Liver (tissue), 9 donors: ENCODE data around the gene SLC35B1. TPM values are rescaled to one million over a fixed set of nuclear protein-coding genes. Genes with fewer than 3 reads are reported as not detected.

Experiments used
- DNase-seq: peaks from one replicate; pipeline ENCODE4 v3.0.0-alpha.2; 2017; ENCODE audit warnings: low spot score
- H3K27ac ChIP-seq, 2 donors: one replicate each; pipeline ENCODE4 v1.7.0; 2013; ENCODE audit warnings: inconsistent platforms in 2 of 2, low read length in 2 of 2, control low read depth in 1 of 2, low read depth in 1 of 2, mild to moderate bottlenecking in 1 of 2
- H3K27me3 ChIP-seq, 4 donors: one replicate each; pipeline versions ENCODE4 v1.6.1 to v1.7.0; 2013; ENCODE audit warnings: low read length in 3 of 4, inconsistent platforms in 1 of 4, mild to moderate bottlenecking in 1 of 4, moderate library complexity in 1 of 4; ENCODE audit not compliant: control insufficient read depth in 4 of 4, insufficient read depth in 4 of 4
- H3K36me3 ChIP-seq, 4 donors: one replicate each; pipeline versions ENCODE4 v1.6.1 to v1.7.0; 2013; ENCODE audit warnings: low read length in 3 of 4, mild to moderate bottlenecking in 3 of 4, low read depth in 1 of 4, moderate library complexity in 1 of 4; ENCODE audit not compliant: control insufficient read depth in 4 of 4, insufficient read depth in 3 of 4
- H3K4me1 ChIP-seq, 4 donors: one replicate each; pipeline versions ENCODE4 v1.6.1 to v1.7.0; 2013; ENCODE audit warnings: low read length in 3 of 4, mild to moderate bottlenecking in 3 of 4, moderate library complexity in 1 of 4; ENCODE audit not compliant: control insufficient read depth in 4 of 4, insufficient read depth in 4 of 4
- H3K4me3 ChIP-seq, 3 donors: one replicate each; pipeline versions ENCODE4 v1.6.1 to v1.7.0; 2013; ENCODE audit warnings: low read length in 3 of 3, control low read depth in 1 of 3, low read depth in 1 of 3, mild to moderate bottlenecking in 1 of 3
- H3K9ac ChIP-seq, 2 donors: one replicate each; pipeline ENCODE4 v1.7.0; 2013; ENCODE audit warnings: low read length in 2 of 2, mild to moderate bottlenecking in 2 of 2, moderate library complexity in 2 of 2, control low read depth in 1 of 2, low read depth in 1 of 2
- H3K9me3 ChIP-seq, 4 donors: one replicate each; pipeline versions ENCODE4 v1.6.1 to v1.7.0; 2013; ENCODE audit warnings: low read length in 3 of 4; ENCODE audit not compliant: control insufficient read depth in 4 of 4
- CTCF ChIP-seq: fragments of 150-350 bp; IDR thresholded peaks from 2 replicates; pipeline ENCODE4 v1.5.1; 2017; ENCODE audit warnings: improper control_type of control experiment, low read depth, low read length; ENCODE audit not compliant: missing input control
- FOXA1 ChIP-seq: IDR thresholded peaks from 2 replicates; pipeline ENCODE4 v1.6.1; 2016; ENCODE audit warnings: antibody characterized with exemption
- GABPA ChIP-seq, 2 donors: IDR thresholded peaks in 1 of 2; conservative IDR thresholded peaks in 1 of 2; 2 replicates each; pipeline ENCODE4 v1.6.1; 2016; ENCODE audit warnings: antibody characterized with exemption in 2 of 2, mild to moderate bottlenecking in 1 of 2, moderate library complexity in 1 of 2
- HNF4A ChIP-seq, 2 donors: conservative IDR thresholded peaks; 2 replicates each; pipeline ENCODE4 v1.6.1; 2016; ENCODE audit warnings: antibody characterized with exemption in 2 of 2, mild to moderate bottlenecking in 2 of 2
- HNF4G ChIP-seq: IDR thresholded peaks from 2 replicates; pipeline ENCODE4 v1.6.1; 2016; ENCODE audit warnings: antibody characterized with exemption
- MAX ChIP-seq: IDR thresholded peaks from 2 replicates; pipeline ENCODE4 v1.6.1; 2016; ENCODE audit warnings: antibody characterized with exemption
- NR2F2 ChIP-seq: IDR thresholded peaks from 2 replicates; pipeline ENCODE4 v1.6.1; 2016; ENCODE audit warnings: antibody characterized with exemption
- RAD21 ChIP-seq, 2 donors: IDR thresholded peaks; 2 replicates each; pipeline ENCODE4 v1.6.1; 2016; ENCODE audit warnings: antibody characterized with exemption in 2 of 2, mild to moderate bottlenecking in 2 of 2
- REST ChIP-seq: IDR thresholded peaks from 2 replicates; pipeline ENCODE4 v1.6.1; 2016; ENCODE audit warnings: antibody characterized with exemption, mild to moderate bottlenecking
- RXRA ChIP-seq, 2 donors: IDR thresholded peaks; 2 replicates each; pipeline ENCODE4 v1.6.1; 2017 to 2018; ENCODE audit warnings: antibody characterized with exemption in 2 of 2, mild to moderate bottlenecking in 1 of 2
- SP1 ChIP-seq: IDR thresholded peaks from 2 replicates; pipeline ENCODE4 v1.6.1; 2018; ENCODE audit warnings: antibody characterized with exemption, mild to moderate bottlenecking
- TAF1 ChIP-seq: conservative IDR thresholded peaks from 2 replicates; pipeline ENCODE4 v1.6.1; 2016; ENCODE audit warnings: antibody characterized with exemption, mild to moderate bottlenecking
- YY1 ChIP-seq: IDR thresholded peaks from 2 replicates; pipeline ENCODE4 v1.6.1; 2016; ENCODE audit warnings: antibody characterized with exemption, mild to moderate bottlenecking
- ZBTB33 ChIP-seq: IDR thresholded peaks from 2 replicates; pipeline ENCODE4 v1.6.1; 2016; ENCODE audit warnings: antibody characterized with exemption
- WGBS: extraction: QIAGEN DNeasy Blood & Tissue Kit; methylation state at CpG from one replicate; pipeline ENCODE4 v1.1.7; 2013; 5-methylcytosine and 5-hydroxymethylcytosine counted together
- polyA plus RNA-seq, 2 donors: library from polyadenylated mRNA; stranded (reverse) in 1 of 2; unstranded in 1 of 2; fragments of 200-250 nt in 1 of 2; fragments of >200 nt in 1 of 2; fragmentation: Nextera tagmentation in 1 of 2; extraction: Ambion mirVana in 1 of 2; gene quantifications; one replicate each; pipeline versions ENCODE4 v1.2.1 to v1.2.3, GENCODE V29; 2013 to 2015
- total RNA-seq, 2 donors: library from RNA; depleted of rRNA; stranded (reverse); fragments of >200 nt; gene quantifications; one replicate each; pipeline ENCODE4 v1.2.3, GENCODE V29; 2014
- donor health status: healthy.
- donor health status: healthy.
- donor health status: healthy.
- donor health status: healthy.
- donor health status: healthy.

The SLC35B1 gene
- total and polyA plus RNA-seq, 4 donors = 29.8 to 90.1 (median 76.8) TPM

DNA sequence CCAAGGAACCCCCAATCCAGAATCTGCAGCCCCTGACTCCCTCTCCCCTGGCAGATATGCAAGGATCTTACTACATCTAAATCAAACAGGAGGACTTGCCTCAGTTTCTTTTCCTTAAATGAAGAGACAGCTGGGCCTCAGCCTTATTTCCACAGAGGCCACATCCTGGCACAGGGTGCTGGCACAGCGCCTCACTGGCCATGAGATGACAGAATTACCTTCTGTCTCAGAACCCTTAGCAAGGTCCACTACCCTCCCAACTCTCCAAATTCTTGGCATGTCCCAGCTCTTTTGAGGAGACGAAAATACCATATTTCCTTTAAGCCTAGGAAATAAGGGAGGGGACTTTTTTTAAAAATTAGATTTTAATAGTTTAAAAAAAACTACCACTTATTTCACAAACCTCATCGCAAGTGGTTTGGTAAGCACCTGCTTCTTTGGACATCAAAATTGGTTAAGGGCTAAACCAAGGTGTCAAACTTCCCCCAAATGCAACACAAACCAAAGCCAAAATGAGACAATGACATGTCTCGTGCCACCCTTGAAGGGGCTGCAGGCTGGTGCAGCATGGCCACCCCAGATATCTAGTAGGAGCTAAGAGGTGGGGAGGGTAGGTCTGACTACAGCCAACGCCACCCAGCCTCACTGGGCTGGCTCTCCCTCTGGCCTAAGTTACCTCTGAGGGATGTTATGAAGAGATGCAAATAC is 30.8 kb upstream of the SLC35B1 start:
- WGBS = 83% methylated on average over 5 of the region's 5 CpGs
- DNase-seq = no peak
- Histone ChIP-seq H3K9me3 (no peaks in the 10 kb centered on the region), H3K27me3 (no peaks in the 10 kb centered on the region), H3K4me1 (peaks cover 0 to 11% (median 6%) of the 10 kb centered on the region in 4 donors), H3K36me3 (no peaks in the 10 kb centered on the region), H3K27ac (peak overlapping the region; percentile 32), H3K9ac (no peak overlapping the region), H3K4me3 (no peak overlapping the region)
- TF ChIP-seq TAF1 (no peak), NR2F2 (no peak), SP1 (no peak), FOXA1 (no peak), HNF4G (no peak), RAD21 (IDR thresholded peaks at IDR 0.05) (no peak)

DNA sequence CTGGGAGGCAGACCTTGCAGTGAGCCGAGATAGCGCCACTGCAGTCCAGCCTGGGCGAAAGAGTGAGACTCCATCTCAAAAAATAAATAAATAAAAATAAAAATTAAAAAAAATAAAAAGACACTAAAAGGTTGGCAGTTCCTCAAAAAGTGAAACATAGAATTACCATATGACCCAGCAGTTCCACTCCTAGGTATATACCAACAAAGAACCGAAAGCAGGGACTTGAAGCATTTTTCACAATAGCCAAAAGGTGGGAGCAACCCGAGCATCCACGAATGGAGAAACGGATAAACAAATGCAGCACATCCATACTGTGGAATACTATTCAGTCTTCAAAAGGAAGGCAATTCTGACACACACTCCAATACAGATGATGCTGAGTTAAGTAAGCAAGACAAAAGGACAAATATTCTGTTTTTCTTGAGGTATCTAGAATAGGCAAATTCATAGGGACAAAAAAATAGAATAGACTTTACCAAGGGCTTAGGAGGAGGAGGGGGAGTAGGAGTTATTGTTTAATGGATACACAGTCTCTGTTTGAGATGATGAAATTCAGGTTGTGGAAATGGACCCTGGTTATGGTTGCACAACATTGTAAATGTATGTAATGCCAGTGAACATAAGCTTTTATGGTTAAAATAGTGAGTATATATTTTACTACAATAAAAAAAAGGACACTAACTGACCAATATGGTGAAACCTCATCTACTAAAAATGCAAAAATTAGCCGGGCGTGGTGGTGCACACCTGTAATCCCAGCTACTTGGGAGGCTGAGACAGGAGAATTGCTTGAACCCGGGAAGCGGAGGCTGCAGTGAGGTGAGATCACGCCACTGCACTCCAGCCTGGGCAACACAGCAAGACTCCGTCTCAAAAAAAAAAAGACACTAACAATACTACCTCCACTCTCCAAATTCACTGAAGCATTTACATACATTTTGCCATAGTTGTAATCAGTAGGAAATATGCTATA is 27.0 kb upstream of the SLC35B1 start:
- H3K36me3 ChIP-seq = no peaks in the 10 kb centered on the region
- TF ChIP-seq GABPA (IDR thresholded peaks at IDR 0.05 in 1 of 2, conservative IDR thresholded peaks at IDR 0.05 in 1 of 2) (no peak), HNF4A (conservative IDR thresholded peaks at IDR 0.05) (peak in 1 of 2 donors; percentile 16)
- H3K27ac ChIP-seq = no peak overlapping the region
- H3K4me3 ChIP-seq = no peak overlapping the region
- DNase-seq = no peak
- no peak overlapping the region for H3K9ac ChIP-seq
- no peaks in the 10 kb centered on the region for H3K27me3 ChIP-seq
- 93% methylated on average over 13 of the region's 13 CpGs for WGBS
- H3K4me1 ChIP-seq = peaks cover 2 to 18% (median 13%) of the 10 kb centered on the region in 4 donors
- H3K9me3 ChIP-seq = no peaks in the 10 kb centered on the region

GRCh38 chr17:49731435-49731831 is 23.7 kb upstream of the SLC35B1 start:
- Histone ChIP-seq H3K9me3 (no peaks in the 10 kb centered on the region), H3K36me3 (no peaks in the 10 kb centered on the region), H3K4me1 (peaks cover 2 to 17% (median 15%) of the 10 kb centered on the region in 4 donors), H3K4me3 (no peak overlapping the region), H3K27me3 (no peaks in the 10 kb centered on the region), H3K9ac (no peak overlapping the region), H3K27ac (no peak overlapping the region)
- WGBS = 87% methylated on average over 4 of the region's 4 CpGs
- DNase-seq = no peak
- TF ChIP-seq RXRA (IDR thresholded peaks at IDR 0.05) (no peak), REST (no peak), MAX (no peak), CTCF (no peak), TAF1 (no peak), HNF4A (conservative IDR thresholded peaks at IDR 0.05) (no peak), YY1 (no peak), ZBTB33 (no peak), NR2F2 (no peak)
